T-helper 2 cell treated with Interferon-gamma antibody and Interleukin-4, amounts not matched to agents 5 μg/mL and 100 μg/mL, for 36 hours (primary cell): ENCODE measurements around the gene KXD1.
"Not testable (repeated sequence)": the region's sequence is repeated elsewhere in the genome, so short reads cannot be mapped to it uniquely, and the experiment has no call there.

Experiments used
- DNase-seq: peaks from one replicate; pipeline ENCODE4 v3.0.0; 2021; ENCODE audit warnings: low spot score
- H3K27ac Mint-ChIP-seq: one replicate; pipeline ENCODE4 v1.8.0; 2021; ENCODE audit warnings: mild to moderate bottlenecking, mixed read lengths
- H3K27me3 Mint-ChIP-seq: one replicate; pipeline ENCODE4 v1.8.0; 2021; ENCODE audit warnings: low read depth, mixed read lengths
- H3K36me3 Mint-ChIP-seq: one replicate; pipeline ENCODE4 v1.8.0; 2021; ENCODE audit warnings: low read depth, mixed read lengths
- H3K4me1 Mint-ChIP-seq: one replicate; pipeline ENCODE4 v1.8.0; 2021; ENCODE audit warnings: low read depth, mixed read lengths
- H3K4me3 Mint-ChIP-seq: one replicate; pipeline ENCODE4 v1.8.0; 2022; ENCODE audit warnings: mild to moderate bottlenecking, moderate library complexity, mixed read lengths
- H3K9me3 Mint-ChIP-seq: one replicate; pipeline ENCODE4 v1.8.0; 2021; ENCODE audit warnings: mixed read lengths

Gene KXD1

DNA sequence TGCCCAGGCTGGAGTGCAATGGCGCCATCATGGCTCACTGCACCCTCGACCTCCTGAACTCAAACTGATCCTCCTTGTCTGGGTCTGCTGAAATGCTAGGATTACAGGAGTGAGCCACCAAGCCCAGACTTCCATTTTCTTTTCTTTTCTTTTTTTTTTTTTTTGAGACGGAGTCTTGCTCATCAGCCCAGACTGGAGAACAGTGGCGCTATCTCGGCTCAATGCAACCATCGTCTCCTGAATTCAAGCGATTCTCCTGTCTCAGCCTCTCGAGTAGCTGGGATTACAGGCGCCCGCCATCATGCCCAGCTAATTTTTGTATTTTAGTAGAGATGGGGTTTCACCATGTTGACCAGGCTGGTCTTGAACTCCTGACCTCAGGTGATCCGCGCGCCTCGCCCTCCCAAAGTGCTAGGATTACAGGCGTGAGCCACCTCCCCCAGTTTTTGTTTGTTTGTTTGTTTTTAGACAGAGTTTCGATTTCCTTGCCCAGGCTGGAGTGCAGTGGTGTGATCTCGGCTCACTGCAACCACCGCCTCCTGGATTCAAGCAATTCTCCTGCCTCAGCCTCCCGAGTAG lies 34.7 kb upstream of the KXD1 start:
- DNase-seq, H3K9me3 Mint-ChIP-seq, H3K36me3 Mint-ChIP-seq, H3K4me1 Mint-ChIP-seq, H3K27me3 Mint-ChIP-seq: not testable (repeated sequence)
- Mint-ChIP-seq H3K27ac (peak overlapping the region; percentile 94), H3K4me3 (peak overlapping the region; percentile 91)

GRCh38 chr19:18523841-18524240 lies 33.8 kb upstream of the KXD1 start:
- Mint-ChIP-seq H3K9me3 (no peaks in the 10 kb centered on the region), H3K36me3 (no peaks in the 10 kb centered on the region), H3K4me1 (peaks cover 6% of the 10 kb centered on the region), H3K4me3 (no peak overlapping the region), H3K27ac (no peak overlapping the region), H3K27me3 (no peaks in the 10 kb centered on the region)
- no peak for DNase-seq

- Mint-ChIP-seq H3K27me3 (no peaks in the 10 kb centered on the region), H3K27ac (no peak overlapping the region), H3K36me3 (peaks cover 4% of the 10 kb centered on the region), H3K9me3 (no peaks in the 10 kb centered on the region), H3K4me1 (peaks cover 5% of the 10 kb centered on the region), H3K4me3 (no peak overlapping the region)
- no peak for DNase-seq
These were observed 31.4 kb upstream of the KXD1 start for GRCh38 chr19:18526316-18526715.

- Mint-ChIP-seq H3K27ac (no peak overlapping the region), H3K4me1 (no peaks in the 10 kb centered on the region), H3K36me3 (peaks cover 15% of the 10 kb centered on the region), H3K27me3 (no peaks in the 10 kb centered on the region), H3K4me3 (no peak overlapping the region), H3K9me3 (no peaks in the 10 kb centered on the region)
- DNase-seq: no peak
These were observed 27.9 kb upstream of the KXD1 start for GRCh38 chr19:18529782-18530181.

DNA sequence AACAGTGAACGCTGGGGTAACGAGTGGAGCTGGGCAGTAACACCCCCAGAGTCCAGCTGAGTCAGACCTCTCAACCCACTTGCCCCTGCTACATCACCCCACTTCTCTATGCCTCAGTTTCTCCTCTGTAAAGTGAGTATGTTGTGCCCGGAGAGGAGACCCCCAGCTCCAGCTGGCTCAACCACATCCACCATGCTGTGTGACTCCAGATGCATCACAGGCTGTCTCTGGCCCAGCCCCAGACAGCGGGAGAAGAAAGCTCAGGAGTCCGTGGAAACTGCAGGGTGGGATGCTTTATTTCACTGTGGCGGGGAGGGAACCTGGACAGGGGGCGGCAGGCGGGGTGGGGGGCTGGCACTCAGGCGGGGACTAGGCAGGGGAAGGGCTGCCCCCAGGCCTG lies 26.2 kb upstream of the KXD1 start:
- DNase-seq: no peak
- Mint-ChIP-seq H3K4me3 (no peak overlapping the region), H3K27ac (no peak overlapping the region), H3K27me3 (no peaks in the 10 kb centered on the region), H3K36me3 (peaks cover 25% of the 10 kb centered on the region), H3K4me1 (no peaks in the 10 kb centered on the region), H3K9me3 (no peaks in the 10 kb centered on the region)

DNA sequence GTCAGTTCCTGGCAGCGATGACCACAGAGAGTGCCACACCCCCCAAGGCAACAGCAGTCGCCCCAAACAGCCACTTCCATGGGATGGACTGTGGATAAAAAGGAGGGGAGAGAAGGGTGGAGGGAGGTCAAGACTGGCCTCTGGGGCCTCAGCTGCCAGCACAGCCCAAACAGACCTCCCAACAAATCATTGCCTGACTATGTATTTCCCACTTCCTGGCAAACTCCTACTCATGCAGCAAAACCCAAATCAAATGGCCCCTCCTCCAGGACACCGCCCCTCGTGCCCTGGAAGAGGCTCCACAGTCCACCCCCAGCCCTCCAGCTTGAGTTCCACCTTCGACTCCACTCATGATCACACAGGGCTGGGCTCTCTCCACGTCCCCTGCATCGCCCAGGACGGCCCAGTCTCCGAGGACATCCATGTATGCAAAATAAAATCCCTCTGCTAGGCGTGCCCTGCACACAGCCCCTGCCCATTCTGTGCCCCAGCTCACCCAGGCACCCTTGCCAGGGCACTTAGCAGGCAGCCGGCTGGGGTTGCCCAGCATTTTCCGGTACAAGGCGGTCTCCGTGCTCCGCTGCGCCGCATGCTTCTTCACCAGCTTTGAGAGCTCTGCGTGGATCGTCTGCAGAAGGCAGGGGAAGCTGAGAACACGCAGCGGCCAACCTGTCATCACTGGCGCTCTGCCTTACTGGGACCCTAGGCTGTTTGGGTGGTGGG lies 25.3 kb upstream of the KXD1 start:
- Mint-ChIP-seq H3K27ac (no peak overlapping the region), H3K4me3 (no peak overlapping the region), H3K36me3 (peaks cover 29% of the 10 kb centered on the region), H3K4me1 (no peaks in the 10 kb centered on the region), H3K27me3 (no peaks in the 10 kb centered on the region), H3K9me3 (no peaks in the 10 kb centered on the region)
- DNase-seq: no peak

DNA sequence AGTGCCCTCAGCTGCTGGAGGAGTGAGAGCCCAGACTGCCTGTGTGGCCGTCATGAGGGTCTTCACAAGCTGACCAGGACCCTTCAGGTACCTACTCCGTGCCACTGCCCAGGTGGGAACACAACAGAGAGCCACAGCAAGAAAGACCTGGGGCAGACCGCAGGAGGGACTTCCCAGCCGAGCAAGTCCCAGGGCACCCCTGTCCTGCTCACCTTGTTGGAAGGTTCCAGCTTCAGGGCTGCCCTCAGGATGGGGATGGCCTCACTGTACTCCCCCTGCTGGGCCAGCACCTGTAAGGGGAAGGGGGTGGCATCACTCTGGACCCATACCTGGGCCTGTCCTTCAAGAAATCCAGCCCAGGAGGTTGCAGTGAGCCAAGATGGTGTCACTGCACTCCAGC lies 24.6 kb upstream of the KXD1 start:
- H3K27ac Mint-ChIP-seq: no peak overlapping the region
- no peaks in the 10 kb centered on the region for H3K27me3 Mint-ChIP-seq
- peaks cover 35% of the 10 kb centered on the region for H3K36me3 Mint-ChIP-seq
- no peak for DNase-seq
- no peaks in the 10 kb centered on the region for H3K9me3 Mint-ChIP-seq
- H3K4me3 Mint-ChIP-seq: no peak overlapping the region
- no peaks in the 10 kb centered on the region for H3K4me1 Mint-ChIP-seq

- no peaks in the 10 kb centered on the region for H3K27me3 Mint-ChIP-seq
- no peaks in the 10 kb centered on the region for H3K9me3 Mint-ChIP-seq
- no peak overlapping the region for H3K27ac Mint-ChIP-seq
- H3K4me1 Mint-ChIP-seq: no peaks in the 10 kb centered on the region
- no peak for DNase-seq
- H3K4me3 Mint-ChIP-seq: no peak overlapping the region
- peaks cover 44% of the 10 kb centered on the region for H3K36me3 Mint-ChIP-seq
These were observed 21.2 kb upstream of the KXD1 start for GRCh38 chr19:18536475-18536874.

DNA sequence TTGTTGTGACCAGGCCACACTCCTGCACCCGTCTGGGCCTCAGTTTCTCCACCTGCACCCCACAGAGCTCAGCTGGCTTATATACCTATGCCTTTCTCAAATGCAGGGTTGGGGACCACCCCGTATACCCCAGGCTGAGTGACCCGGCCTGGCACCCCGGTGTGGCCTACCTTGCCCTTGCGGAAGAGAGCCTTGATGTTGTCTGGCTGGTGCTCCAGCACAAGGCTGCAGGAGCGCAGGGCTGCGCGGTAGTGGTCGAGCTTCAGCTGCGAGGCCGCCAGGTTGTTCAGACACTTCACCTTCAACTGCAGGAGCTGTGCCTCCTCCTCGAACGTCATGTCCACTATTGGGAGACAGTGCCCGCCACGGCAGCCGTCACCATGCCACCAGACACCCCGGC lies 20.2 kb upstream of the KXD1 start:
- Mint-ChIP-seq H3K27me3 (no peaks in the 10 kb centered on the region), H3K36me3 (peaks cover 42% of the 10 kb centered on the region), H3K27ac (no peak overlapping the region), H3K9me3 (no peaks in the 10 kb centered on the region), H3K4me1 (peaks cover 6% of the 10 kb centered on the region), H3K4me3 (no peak overlapping the region)
- DNase-seq: no peak

- Mint-ChIP-seq H3K9me3 (no peaks in the 10 kb centered on the region), H3K27ac (peak overlapping the region; percentile 26), H3K4me1 (peaks cover 7% of the 10 kb centered on the region), H3K27me3 (no peaks in the 10 kb centered on the region), H3K36me3 (peaks cover 39% of the 10 kb centered on the region), H3K4me3 (no peak overlapping the region)
- DNase-seq: no peak
These were observed 19.6 kb upstream of the KXD1 start for GRCh38 chr19:18538115-18538514.

- Mint-ChIP-seq H3K9me3 (no peaks in the 10 kb centered on the region), H3K27ac (no peak overlapping the region), H3K36me3 (peaks cover 37% of the 10 kb centered on the region), H3K27me3 (no peaks in the 10 kb centered on the region), H3K4me3 (no peak overlapping the region), H3K4me1 (peaks cover 14% of the 10 kb centered on the region)
- DNase-seq: no peak
These were observed 18.3 kb upstream of the KXD1 start for GRCh38 chr19:18539372-18539771.

DNA sequence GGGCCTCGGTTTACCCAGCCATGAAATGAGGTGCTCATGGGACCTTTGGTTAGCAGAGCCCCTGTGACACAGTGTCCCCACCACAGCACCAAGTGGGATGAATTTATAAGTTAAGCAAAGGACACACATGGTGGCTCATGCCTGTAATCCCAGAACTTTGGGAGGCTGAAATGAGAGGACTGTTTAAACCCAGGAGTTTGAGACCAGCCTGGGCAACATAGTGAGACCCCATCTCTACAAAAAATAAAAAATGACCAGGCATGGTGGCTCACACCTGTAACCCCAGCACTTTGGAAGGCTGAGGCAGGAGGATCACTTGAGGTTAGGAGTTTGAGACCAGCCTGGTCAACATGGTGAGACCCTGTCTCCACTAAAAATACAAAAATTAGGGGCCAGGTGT lies 17.5 kb upstream of the KXD1 start:
- DNase-seq, H3K9me3 Mint-ChIP-seq, H3K27ac Mint-ChIP-seq, H3K4me3 Mint-ChIP-seq, H3K27me3 Mint-ChIP-seq: not testable (repeated sequence)
- H3K36me3 Mint-ChIP-seq: peaks cover 34% of the 10 kb centered on the region
- H3K4me1 Mint-ChIP-seq: peaks cover 17% of the 10 kb centered on the region

DNA sequence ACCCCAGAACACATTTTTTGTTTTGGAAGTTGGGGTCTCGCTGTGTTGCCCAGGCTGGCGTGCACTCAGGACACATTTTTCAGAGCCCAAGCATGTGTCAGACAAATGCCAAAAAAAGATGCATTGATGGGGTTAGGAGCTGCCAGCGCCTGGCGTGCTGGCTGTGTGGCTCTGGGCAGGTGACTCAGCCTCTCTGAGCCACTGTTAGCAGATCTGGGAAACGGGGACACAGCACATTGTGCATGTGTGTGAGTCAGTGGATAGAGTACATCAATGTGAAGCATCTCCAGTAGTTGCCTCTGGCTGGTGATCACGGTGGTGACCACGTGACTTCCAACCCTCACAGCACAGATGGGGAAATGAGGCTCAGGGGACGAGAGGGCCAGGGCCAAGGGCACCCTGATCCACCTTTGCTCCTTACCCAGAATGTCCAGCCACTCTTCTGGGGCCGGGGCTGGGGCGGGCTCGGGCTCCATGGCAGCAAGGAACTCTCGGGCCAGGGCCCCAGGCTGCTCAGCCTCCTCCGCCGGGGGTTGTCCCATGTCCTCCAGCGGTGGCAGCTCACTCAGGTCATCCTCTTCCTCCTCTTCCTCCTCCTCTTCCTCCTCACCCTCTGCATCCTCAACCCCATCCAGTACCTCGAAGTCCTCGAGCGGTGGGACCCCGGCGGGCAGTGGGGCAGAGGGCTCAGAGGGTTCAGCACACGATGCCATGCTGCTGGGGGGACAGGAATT lies 16.2 kb upstream of the KXD1 start:
- Mint-ChIP-seq H3K36me3 (peaks cover 27% of the 10 kb centered on the region), H3K27ac (peak overlapping the region; percentile 60), H3K27me3 (no peaks in the 10 kb centered on the region), H3K4me1 (peaks cover 17% of the 10 kb centered on the region), H3K4me3 (peak overlapping the region; percentile 8), H3K9me3 (no peaks in the 10 kb centered on the region)
- DNase-seq: no peak
